ENCODE measurements around the gene XXYLT1. TPM values are rescaled to one million over a fixed set of nuclear protein-coding genes. Genes with fewer than 3 reads are reported as not detected.

XXYLT1 gene
- polyA plus RNA-seq, 2 of the 4 experiments (the other 2 are of a cell fraction): 11.9 to 12.0 TPM

DNA sequence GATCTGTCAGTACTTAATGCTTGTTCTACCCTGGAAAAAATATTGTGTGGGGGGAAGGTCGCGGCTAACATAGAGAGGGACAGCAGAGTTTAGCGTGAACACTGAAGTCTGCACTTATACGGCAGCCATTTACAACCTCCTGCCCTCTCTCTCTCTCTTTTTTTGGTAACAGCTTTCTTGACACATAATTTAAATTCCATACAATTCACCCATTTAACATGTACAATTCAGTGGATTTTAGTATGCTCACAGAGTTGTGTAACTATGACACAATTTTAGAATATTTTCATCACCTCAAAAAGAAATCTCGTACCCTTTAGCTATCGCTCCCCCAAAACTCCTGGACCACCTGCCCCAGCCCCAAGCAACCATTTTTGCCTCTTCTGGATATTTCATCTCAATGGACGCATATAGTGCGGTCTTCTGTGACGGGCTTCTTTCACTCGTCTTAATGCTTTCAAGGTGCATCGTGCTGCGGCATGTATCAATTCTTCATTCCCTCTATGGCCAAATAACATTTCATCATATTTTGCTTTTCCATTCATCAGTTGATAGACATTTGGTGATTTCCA is 141.8 kb downstream of the XXYLT1 start (continued):
- TF ChIP-seq, protein P1, sequence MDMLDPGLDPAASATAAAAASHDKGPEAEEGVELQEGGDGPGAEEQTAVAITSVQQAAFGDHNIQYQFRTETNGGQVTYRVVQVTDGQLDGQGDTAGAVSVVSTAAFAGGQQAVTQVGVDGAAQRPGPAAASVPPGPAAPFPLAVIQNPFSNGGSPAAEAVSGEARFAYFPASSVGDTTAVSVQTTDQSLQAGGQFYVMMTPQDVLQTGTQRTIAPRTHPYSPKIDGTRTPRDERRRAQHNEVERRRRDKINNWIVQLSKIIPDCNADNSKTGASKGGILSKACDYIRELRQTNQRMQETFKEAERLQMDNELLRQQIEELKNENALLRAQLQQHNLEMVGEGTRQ (IDR thresholded peaks at IDR 0.05): no peak

DNA sequence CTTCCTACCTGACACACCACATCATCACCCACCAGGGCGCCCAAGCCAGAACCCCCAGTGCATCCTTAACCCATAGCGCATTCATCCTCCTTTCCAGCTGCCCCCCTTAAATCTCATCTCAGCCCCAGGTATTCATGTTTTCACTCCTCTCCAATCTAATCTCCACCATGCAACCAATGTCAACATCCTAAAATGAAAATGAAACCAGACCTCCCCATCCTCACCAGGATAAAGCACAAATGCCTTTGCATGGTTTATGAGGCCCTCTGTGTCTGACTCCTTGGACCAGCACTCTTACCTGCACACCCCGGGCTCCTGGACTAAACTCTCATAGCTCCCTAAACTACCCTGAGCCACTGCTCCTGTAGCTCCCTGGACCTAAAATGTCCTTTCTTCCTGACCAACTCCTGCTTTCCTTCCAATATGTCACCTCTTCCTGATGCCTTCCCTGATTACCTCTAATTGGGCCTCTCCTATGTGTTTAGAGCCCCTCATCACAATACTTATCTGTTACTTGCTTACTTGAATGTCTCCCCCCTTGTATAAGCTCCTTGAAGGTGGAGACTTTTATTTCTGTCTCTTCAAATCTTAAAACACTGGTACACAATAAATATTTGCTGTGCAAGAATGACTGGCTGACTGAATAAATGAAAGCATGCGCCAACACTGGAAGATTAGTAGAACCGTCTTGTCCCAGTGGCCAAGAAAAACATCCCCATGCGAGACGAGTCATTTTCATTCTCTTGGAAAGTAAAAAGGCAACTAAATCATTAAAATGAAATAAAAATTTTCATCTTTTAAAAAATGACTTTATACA is 142.5 kb downstream of the XXYLT1 start:
- no peaks in the 10 kb centered on the region for H3K4me1 ChIP-seq
- FAIRE-seq (no peak), DNase-seq (ENCODE audit: low read depth in 1 of 2, low spot score in 1 of 2) (no peak), ATAC-seq (no peak)
- ChIA-PET POLR2A (no interaction called here), CTCF (interaction anchor here (0.5 kb wide), 1 partner anchor 462 kb away, joined by 3 read pairs; no protein-coding TSS in a partner anchor)
- no peak overlapping the region for H3K4me3 ChIP-seq
- no peak overlapping the region for H3K4me2 ChIP-seq
- no peak for TF ChIP-seq BHLHE40 (IDR thresholded peaks at IDR 0.05; ENCODE audit: low read depth, low read length)
- no peak for TF ChIP-seq NR3C1 (IDR thresholded peaks at IDR 0.05)
- no peak for TF ChIP-seq RARB (CRISPR knock-in tag; IDR thresholded peaks at IDR 0.05)
- TF ChIP-seq, protein P2, sequence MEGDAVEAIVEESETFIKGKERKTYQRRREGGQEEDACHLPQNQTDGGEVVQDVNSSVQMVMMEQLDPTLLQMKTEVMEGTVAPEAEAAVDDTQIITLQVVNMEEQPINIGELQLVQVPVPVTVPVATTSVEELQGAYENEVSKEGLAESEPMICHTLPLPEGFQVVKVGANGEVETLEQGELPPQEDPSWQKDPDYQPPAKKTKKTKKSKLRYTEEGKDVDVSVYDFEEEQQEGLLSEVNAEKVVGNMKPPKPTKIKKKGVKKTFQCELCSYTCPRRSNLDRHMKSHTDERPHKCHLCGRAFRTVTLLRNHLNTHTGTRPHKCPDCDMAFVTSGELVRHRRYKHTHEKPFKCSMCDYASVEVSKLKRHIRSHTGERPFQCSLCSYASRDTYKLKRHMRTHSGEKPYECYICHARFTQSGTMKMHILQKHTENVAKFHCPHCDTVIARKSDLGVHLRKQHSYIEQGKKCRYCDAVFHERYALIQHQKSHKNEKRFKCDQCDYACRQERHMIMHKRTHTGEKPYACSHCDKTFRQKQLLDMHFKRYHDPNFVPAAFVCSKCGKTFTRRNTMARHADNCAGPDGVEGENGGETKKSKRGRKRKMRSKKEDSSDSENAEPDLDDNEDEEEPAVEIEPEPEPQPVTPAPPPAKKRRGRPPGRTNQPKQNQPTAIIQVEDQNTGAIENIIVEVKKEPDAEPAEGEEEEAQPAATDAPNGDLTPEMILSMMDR (IDR thresholded peaks at IDR 0.05): no peak
- TF ChIP-seq, protein P3, sequence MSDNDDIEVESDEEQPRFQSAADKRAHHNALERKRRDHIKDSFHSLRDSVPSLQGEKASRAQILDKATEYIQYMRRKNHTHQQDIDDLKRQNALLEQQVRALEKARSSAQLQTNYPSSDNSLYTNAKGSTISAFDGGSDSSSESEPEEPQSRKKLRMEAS (IDR thresholded peaks at IDR 0.05): no peak
- no peak for TF ChIP-seq SMC3 (IDR thresholded peaks at IDR 0.05)
- TF ChIP-seq CBX2 (IDR thresholded peaks at IDR 0.05; ENCODE audit: borderline replicate concordance, low read depth): no peak
- TF ChIP-seq TP53 (CRISPR knock-in tag; IDR thresholded peaks at IDR 0.05): no peak
- TF ChIP-seq, protein P4, sequence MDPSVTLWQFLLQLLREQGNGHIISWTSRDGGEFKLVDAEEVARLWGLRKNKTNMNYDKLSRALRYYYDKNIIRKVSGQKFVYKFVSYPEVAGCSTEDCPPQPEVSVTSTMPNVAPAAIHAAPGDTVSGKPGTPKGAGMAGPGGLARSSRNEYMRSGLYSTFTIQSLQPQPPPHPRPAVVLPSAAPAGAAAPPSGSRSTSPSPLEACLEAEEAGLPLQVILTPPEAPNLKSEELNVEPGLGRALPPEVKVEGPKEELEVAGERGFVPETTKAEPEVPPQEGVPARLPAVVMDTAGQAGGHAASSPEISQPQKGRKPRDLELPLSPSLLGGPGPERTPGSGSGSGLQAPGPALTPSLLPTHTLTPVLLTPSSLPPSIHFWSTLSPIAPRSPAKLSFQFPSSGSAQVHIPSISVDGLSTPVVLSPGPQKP (IDR thresholded peaks at IDR 0.05; ENCODE audit: low read depth, low read length): no peak
- TF ChIP-seq HEYL (CRISPR knock-in tag; IDR thresholded peaks at IDR 0.05): no peak
- TF ChIP-seq MAZ (IDR thresholded peaks at IDR 0.05; ENCODE audit: borderline replicate concordance, low read depth, low read length): no peak
- no peak for TF ChIP-seq SREBF2 (IDR thresholded peaks at IDR 0.05)
- H3K9me3 ChIP-seq: no peaks in the 10 kb centered on the region
- H3K27ac ChIP-seq: no peak overlapping the region
- WGBS (ENCODE audit: missing lambda C conversion rate): 90% methylated on average over 7 of the region's 7 CpGs

DNA sequence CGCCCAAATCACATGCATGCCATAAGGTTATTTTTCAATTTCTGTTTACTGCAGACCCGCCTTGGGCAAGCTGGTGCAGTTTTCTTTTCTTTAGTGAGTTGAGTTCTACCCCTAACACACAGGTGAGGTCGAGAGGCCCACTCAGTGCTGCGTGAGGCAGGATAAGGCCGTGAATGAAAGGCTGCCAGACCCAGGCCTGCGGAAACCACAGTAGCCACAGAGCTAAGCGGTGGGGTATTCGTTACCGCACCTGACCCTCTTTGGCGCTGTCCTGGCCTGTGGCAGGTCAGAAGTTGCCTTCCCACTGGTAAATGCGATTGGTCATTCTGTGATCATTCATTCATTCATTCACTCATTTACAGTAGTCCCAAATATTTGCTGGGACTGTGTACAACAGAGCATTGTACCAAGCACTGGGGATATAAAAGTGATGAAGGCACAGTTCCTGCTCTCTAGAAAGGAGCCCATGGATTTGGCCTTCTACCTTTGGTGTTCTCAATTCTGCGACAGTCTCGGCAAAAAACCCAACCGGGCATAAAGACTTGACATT is 144.8 kb downstream of the XXYLT1 start:
- H3K4me2 ChIP-seq: no peak overlapping the region
- POLR2A ChIA-PET: no interaction called here
- H3K27ac ChIP-seq: no peak overlapping the region
- CTCF ChIA-PET: no interaction called here
- FAIRE-seq: no peak
- TF ChIP-seq PHF8 (IDR thresholded peaks at IDR 0.05; ENCODE audit: borderline replicate concordance, low read depth): no peak
- H3K4me1 ChIP-seq: no peaks in the 10 kb centered on the region
- 94% methylated on average over 14 of the region's 14 CpGs for WGBS (ENCODE audit: missing lambda C conversion rate)
- no peak for DNase-seq (ENCODE audit: low read depth in 1 of 2, low spot score in 1 of 2)
- no peak for ATAC-seq
- no peak overlapping the region for H3K4me3 ChIP-seq
- no peaks in the 10 kb centered on the region for H3K9me3 ChIP-seq

DNA sequence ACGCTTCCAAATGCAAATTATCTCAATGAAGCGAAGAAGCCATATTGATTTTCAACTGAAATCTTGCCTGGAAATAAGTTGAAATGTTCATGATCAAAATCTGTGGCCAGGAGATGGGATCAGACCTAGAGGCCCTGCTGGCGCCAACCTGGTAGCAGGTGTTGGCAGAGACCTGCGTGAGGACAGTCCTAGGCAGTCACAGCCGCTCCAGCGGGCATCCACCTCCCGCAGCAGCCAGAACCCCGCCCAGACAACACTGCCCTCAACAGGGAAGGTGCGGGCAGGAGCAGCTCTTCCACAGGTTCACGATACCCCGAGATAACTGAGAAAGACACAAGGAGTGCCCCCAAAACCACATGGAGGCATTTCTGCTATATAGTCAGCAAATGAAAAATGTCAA is 145.3 kb downstream of the XXYLT1 start:
- no peak for ATAC-seq

More for the DNA sequence above, 145.3 kb downstream of the XXYLT1 start:
- 97% methylated on average over 8 of the region's 11 CpGs for WGBS (ENCODE audit: missing lambda C conversion rate)
- Histone ChIP-seq H3K27ac (no peak overlapping the region), H3K4me3 (no peak overlapping the region), H3K9me3 (no peaks in the 10 kb centered on the region), H3K4me1 (no peaks in the 10 kb centered on the region), H3K4me2 (no peak overlapping the region)
- POLR2A ChIA-PET: no interaction called here
- FAIRE-seq (no peak), DNase-seq (ENCODE audit: low read depth in 1 of 2, low spot score in 1 of 2) (no peak)
- CTCF ChIA-PET: interaction anchor here (1.0 kb wide), 1 partner anchor 414 kb away, joined by 3 read pairs; no protein-coding TSS in a partner anchor
- no peak for TF ChIP-seq CEBPB (IDR thresholded peaks at IDR 0.05)
- no peak for TF ChIP-seq EHF (CRISPR knock-in tag; IDR thresholded peaks at IDR 0.05)
- TF ChIP-seq, protein P2 (IDR thresholded peaks at IDR 0.05): no peak
- no peak for TF ChIP-seq GATA3 (IDR thresholded peaks at IDR 0.05; ENCODE audit: borderline replicate concordance)
- TF ChIP-seq, protein P5, sequence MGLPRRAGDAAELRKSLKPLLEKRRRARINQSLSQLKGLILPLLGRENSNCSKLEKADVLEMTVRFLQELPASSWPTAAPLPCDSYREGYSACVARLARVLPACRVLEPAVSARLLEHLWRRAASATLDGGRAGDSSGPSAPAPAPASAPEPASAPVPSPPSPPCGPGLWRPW (IDR thresholded peaks at IDR 0.05): no peak
- TF ChIP-seq, protein P6, sequence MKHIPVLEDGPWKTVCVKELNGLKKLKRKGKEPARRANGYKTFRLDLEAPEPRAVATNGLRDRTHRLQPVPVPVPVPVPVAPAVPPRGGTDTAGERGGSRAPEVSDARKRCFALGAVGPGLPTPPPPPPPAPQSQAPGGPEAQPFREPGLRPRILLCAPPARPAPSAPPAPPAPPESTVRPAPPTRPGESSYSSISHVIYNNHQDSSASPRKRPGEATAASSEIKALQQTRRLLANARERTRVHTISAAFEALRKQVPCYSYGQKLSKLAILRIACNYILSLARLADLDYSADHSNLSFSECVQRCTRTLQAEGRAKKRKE (CRISPR knock-in tag; IDR thresholded peaks at IDR 0.05; ENCODE audit: low read depth): no peak
- no peak for TF ChIP-seq TP53 (CRISPR knock-in tag; IDR thresholded peaks at IDR 0.05)
- TF ChIP-seq, protein P1 (IDR thresholded peaks at IDR 0.05): no peak
- no peak for TF ChIP-seq HOXB5 (CRISPR knock-in tag; IDR thresholded peaks at IDR 0.05)

Data from A549 (cell line).